Measurements from ENCODE around the gene DDIT4. TPM values are rescaled to one million over a fixed set of nuclear protein-coding genes. Genes with fewer than 3 reads are reported as not detected.

The DDIT4 gene
- total and polyA plus RNA-seq, 2 of the 4 experiments (the other 2 are of a cell fraction) = 59.6 to 108 TPM

GRCh38 chr10:72229261-72230251 is 44.2 kb upstream of the DDIT4 start:
- dilution Hi-C loops (cut with HindIII; ENCODE audit: low sequenced_read_pairs, unreplicated experiment) (no loop called here), intact Hi-C loops (cut with micrococcal nuclease) (no loop called here), in situ Hi-C loops (cut with MboI; ENCODE audit: low sequenced_read_pairs) (no loop called here)
- H3K27ac ChIP-seq (ENCODE audit: insufficient read depth, low read length) = no peak overlapping the region
- peaks cover 14% of the 10 kb centered on the region for H3K36me3 ChIP-seq (ENCODE audit: control insufficient read depth, insufficient read depth, low read length)
- no peak overlapping the region for H3K4me3 ChIP-seq (ENCODE audit: insufficient read depth, low read depth, low read length)
- TF ChIP-seq FOS (IDR thresholded peaks at IDR 0.05; ENCODE audit: low read depth, low read length) = no peak
- POLR2A ChIA-PET (ENCODE audit: unreplicated experiment) = interaction anchor here (0.6 kb wide), 1 partner anchor 19 kb away, joined by 7 read pairs; no protein-coding TSS in a partner anchor
- H3K18ac ChIP-seq (ENCODE audit: low read depth, low read length) = no peak overlapping the region; the same call in 1 of the 2 replicates
- H3K27me3 ChIP-seq (ENCODE audit: control insufficient read depth, insufficient read depth, low read length) = no peaks in the 10 kb centered on the region
- ATAC-seq (ENCODE audit: low read depth) (no peak), DNase-seq (peak; percentile 18)
- 0 out of 2 replicates have a peak overlapping the region, but pooled peaks have one; percentile 53 for H2AK5ac ChIP-seq (ENCODE audit: low read depth, low read length)
- no peaks in the 10 kb centered on the region for H4K20me1 ChIP-seq (ENCODE audit: insufficient read depth, low read length)
- BruUV-seq (replicated peaks) = no TSS peak
- H2AK9ac ChIP-seq (replicated peaks; ENCODE audit: low read depth, low read length, poor library complexity) = no peak overlapping the region
- H2AFZ ChIP-seq (replicated peaks; ENCODE audit: low read length, poor library complexity) = no peak overlapping the region
- no peak overlapping the region for H3K56ac ChIP-seq (ENCODE audit: extremely low read depth, insufficient read depth, low read length)
- H2BK15ac ChIP-seq (ENCODE audit: low read depth, low read length) = no peak overlapping the region
- no peak overlapping the region for H2BK120ac ChIP-seq (ENCODE audit: low read depth, low read length)
- H4K91ac ChIP-seq (ENCODE audit: insufficient read depth, low read depth, low read length) = no peak overlapping the region
- no peaks in the 10 kb centered on the region for H3K9me3 ChIP-seq (ENCODE audit: control insufficient read depth, insufficient read depth, low read length)
- no peak overlapping the region for H3K4me2 ChIP-seq (ENCODE audit: low read depth, low read length)
- CTCF ChIA-PET = interaction anchor here (0.8 to 1.7 kb wide), 4 partner anchors 103 to 272 kb away, joined by 3 to 4 read pairs (median 4); no protein-coding TSS in a partner anchor
- no peak overlapping the region for H2BK5ac ChIP-seq (ENCODE audit: low read depth, low read length, poor library complexity, severe bottlenecking)
- no peak overlapping the region for H3K9ac ChIP-seq (ENCODE audit: low read depth, low read length)
- no peak overlapping the region for H3K4ac ChIP-seq (ENCODE audit: low read depth, low read length)
- 0 out of 2 replicates have a peak overlapping the region, but pooled peaks have one; percentile 4 for H3K14ac ChIP-seq (replicated peaks; ENCODE audit: low read depth, low read length)
- H3K4me1 ChIP-seq (ENCODE audit: control insufficient read depth, insufficient read depth, low read length) = no peaks in the 10 kb centered on the region
- no peak overlapping the region for H3K23ac ChIP-seq (ENCODE audit: low read depth, low read length)
- H4K5ac ChIP-seq (ENCODE audit: low read depth, low read length) = no peak overlapping the region
- H3K79me1 ChIP-seq (ENCODE audit: low read depth in 1 of 2, low read length in 2 of 2) = peaks cover 12 to 14% of the 10 kb centered on the region in 2 experiments
- peaks cover 10% of the 10 kb centered on the region; the same call in 1 of the 2 replicates for H3K9me1 ChIP-seq (ENCODE audit: insufficient read depth, low read length)
- H2BK20ac ChIP-seq (ENCODE audit: low read depth, low read length) = no peak overlapping the region
- H4K8ac ChIP-seq (ENCODE audit: low read depth in 2 of 2, low read length in 2 of 2) = no peak overlapping the region
- WGBS, 2 experiments (ENCODE audit: extremely low coverage in 2 of 2, insufficient read length in 1 of 2) = no CpG with 5 or more reads among the region's 8 CpGs
